Left colon (tissue), 2 donors: ENCODE data around the gene STMN1. TPM values are rescaled to one million over a fixed set of nuclear protein-coding genes. Genes with fewer than 3 reads are reported as not detected.

ENCODE experiments used
- ATAC-seq: fragments of 200-7000 bp; cut with Tn5 transposase; one replicate; pipeline ENCODE4 v1.9.1; 2020; ENCODE audit warnings: mild to moderate bottlenecking, moderate library complexity
- DNase-seq, 2 donors: peaks; one replicate each; pipeline ENCODE4 v3.0.0-alpha.2; 2020
- intact Hi-C, 2 donors: fragments of 100-400 bp; cut with DNase I in 1 of 2; cut with micrococcal nuclease in 1 of 2; formaldehyde crosslinking; loops; one replicate each; pipeline versions ENCODE4 v1.11.2 to v1.14.0; 2022; cut with DNase I, micrococcal nuclease
- microRNA-seq, 2 donors: library from miRNA; unstranded; fragments of <30 nt; microRNA quantifications; one replicate each; pipeline versions ENCODE4 v1.1.0 to v1.2.0, GENCODE V29; 2020
- total RNA-seq, 2 donors: library from RNA; stranded (reverse); fragmentation: NEBNext Ultra II Directional; extraction: Animal tissue kit (Norgen Biotek cat#: 25700); gene quantifications; one replicate each; pipeline ENCODE4 v1.2.1, GENCODE V29; 2021
- donor health status: DM: no; HTN: no; CAD: no.
- donor health status: DM: yes; HTN: yes; CAD: no.

The STMN1 gene
- total RNA-seq, 2 donors from 2014 or later: 27.8 to 52.6 TPM

DNA sequence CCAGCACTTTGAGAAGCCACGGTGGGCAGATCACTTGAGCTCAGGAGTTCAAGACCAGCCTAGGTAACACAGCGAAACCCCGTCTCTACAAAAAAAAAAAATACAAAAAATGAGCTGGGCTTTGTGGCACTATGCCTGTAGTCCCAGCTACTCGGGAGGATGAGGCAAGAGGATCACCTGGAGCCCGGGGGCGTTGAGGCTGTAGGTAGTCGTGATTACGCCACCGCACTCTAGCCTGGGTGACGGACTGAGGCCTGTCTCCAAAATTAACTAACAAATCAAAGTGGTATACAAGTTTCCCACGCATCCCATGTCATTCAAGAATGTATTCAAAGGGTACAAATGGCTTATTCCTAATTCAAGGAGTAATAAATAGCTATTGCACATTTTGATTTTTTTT, 49.4 kb downstream of the STMN1 start:
- DNase-seq: no peak
- ATAC-seq: no peak
- intact Hi-C loops: no loop called here

- ATAC-seq (no peak), DNase-seq (no peak)
- intact Hi-C loops: no loop called here
Observed at GRCh38 chr1:25854554-25854953, 51.7 kb downstream of the STMN1 start.

Small RNAs within 50 kb of the gene (microRNA-seq; reads per million reads assigned to microRNA genes)
- gene MIR3917: 1.1 to 5.4 reads per million in 2 donors

Other genes with a start within 250 kb of the STMN1 start
- gene SELENON, start 106.2 kb downstream of the STMN1 start, total RNA-seq: 10 to 100 TPM; 29.6 to 33.2 TPM
- 10 to 100 TPM; 42.1 to 59.4 TPM for gene MTFR1L, start 86.5 kb downstream of the STMN1 start, total RNA-seq
- gene AUNIP, start 47.0 kb downstream of the STMN1 start, total RNA-seq: under 1 TPM in 1 of 2 donors, not detected in 1; 0.98 TPM
- 1 to 10 TPM; 2.3 to 3.3 TPM for gene PAQR7, start 30.7 kb downstream of the STMN1 start, total RNA-seq
- 10 to 100 TPM; 49.2 to 51.9 TPM for gene PAFAH2, start 91.6 kb upstream of the STMN1 start, total RNA-seq
- gene EXTL1, start 115.4 kb upstream of the STMN1 start, total RNA-seq: under 1 TPM in 1 of 2 donors, not detected in 1; 0.11 TPM
- gene SLC30A2, start 139.7 kb upstream of the STMN1 start, total RNA-seq: under 1 TPM in 1 of 2 donors, not detected in 1; 0.22 TPM
- gene TRIM63, start 161.2 kb upstream of the STMN1 start, total RNA-seq: under 1 TPM; 0.15 to 0.25 TPM
- gene PDIK1L, start 205.4 kb upstream of the STMN1 start, total RNA-seq: 10 to 100 TPM; 15.5 to 15.9 TPM